Kidney glomerular epithelial cell (primary cell): ENCODE results near the gene IGF2BP3.
A peak's percentile ranks its signal among the peaks of the same experiment; 100 is the strongest.
"Not testable (repeated sequence)": the region's sequence is repeated elsewhere in the genome, so short reads cannot be mapped to it uniquely, and the experiment has no call there.

Experiments
- DNase-seq: peaks from one replicate; lab custom pipeline; 2025; lab: John Stamatoyannopoulos, UW

Gene IGF2BP3

DNA sequence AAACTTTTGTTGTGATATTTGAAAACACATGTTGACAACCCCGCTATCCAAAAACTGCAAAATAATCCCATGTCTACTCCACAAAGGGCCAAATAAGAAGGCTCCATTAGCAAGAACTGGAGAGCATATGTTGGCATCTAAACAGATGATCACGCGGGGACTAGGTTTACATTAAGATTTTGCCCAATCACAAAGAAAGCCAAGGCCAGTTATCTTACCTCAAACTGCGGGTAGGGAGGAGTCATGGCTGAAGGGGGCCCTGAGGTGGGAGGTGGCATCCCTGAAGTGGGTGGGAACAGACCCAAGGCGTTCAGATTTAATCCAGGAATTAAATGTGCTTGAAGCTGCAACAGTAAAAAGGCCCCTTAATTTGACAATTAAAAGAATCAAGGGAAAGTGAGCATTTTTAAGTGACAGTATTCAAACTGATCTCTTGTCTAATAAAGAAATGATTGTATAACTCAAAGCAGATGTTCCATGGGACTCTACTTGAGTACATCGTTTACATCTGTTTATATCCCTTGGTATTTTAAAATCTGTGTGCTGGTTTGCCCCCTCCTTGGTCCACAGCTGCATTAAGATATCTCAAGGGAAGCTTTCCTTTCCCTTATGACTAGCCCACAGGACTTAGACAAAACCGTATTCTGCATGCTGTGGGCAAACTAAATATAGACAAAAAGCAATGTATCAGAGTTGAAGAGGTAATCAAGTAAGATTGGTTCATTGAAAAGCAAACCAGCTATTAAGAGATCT, 128.3 kb downstream of the IGF2BP3 start:
- no peak for DNase-seq

GRCh38 chr7:23338863-23339262, 131.4 kb downstream of the IGF2BP3 start:
- no peak for DNase-seq

- no peak for DNase-seq
These were observed 131.9 kb downstream of the IGF2BP3 start for GRCh38 chr7:23338439-23338838.

GRCh38 chr7:23337374-23337773, 132.9 kb downstream of the IGF2BP3 start:
- no peak for DNase-seq

DNA sequence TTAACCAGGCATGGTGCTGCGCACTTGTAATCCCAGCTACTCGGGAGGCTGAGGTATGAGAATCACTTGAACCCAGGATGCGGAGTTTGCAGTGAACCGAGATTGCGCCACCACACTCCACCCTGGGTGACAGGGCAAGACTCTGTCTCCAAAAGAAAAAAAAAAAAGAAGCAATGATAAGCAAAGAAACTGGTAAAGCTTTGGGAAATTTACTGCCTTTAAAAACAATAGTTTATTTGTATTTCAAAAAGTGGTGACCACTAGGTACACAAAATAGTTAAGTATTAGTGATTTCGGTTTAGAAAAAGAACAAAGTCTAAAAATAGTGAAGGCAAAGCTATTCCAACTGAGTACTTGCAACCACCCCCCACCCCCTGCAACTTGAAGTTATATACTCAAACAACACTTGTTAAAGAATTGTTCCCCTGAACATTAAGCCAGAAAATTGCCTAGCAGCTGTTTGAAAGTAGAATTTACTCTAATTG, 133.4 kb downstream of the IGF2BP3 start:
- no peak for DNase-seq

- DNase-seq = no peak
These were observed 134.2 kb downstream of the IGF2BP3 start for GRCh38 chr7:23336086-23336485.

DNA sequence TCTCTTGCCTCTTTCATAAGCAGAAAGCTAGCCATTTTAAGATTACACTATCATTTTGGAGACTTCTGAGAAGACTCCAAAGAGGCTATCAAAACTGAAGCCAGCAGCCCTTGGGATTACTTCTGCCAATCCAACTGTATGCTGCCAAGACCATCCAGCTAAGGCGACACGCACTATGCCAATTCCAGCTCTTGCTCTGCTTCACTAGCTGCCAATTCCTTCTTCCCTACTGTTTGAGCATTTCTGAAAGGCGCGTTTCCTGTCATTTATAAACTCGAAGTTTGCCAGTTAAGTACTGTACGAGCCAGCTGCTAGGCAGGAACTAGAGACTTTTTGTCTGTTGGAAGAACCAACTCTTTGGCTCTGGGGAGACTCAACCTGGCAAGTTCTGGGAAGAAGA, 134.7 kb downstream of the IGF2BP3 start:
- DNase-seq = no peak

DNA sequence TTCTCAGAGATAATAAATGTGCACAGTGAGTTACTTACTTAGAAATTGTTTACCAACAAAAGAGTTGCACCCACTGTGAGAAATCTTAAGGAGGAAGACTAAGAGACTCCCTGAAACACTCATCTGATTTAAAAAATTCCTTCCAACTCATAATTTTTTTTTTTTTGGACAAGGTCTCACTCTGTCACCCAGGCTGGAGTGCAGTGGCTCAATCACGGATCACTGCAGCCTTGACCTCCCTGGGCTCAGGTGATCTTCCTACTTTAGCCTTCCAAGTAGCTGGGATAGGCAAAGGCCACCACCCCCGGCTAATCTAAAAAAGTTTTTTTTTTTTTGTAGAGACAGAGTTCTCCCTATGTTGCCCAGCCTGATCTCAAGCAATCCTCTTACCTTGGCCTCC, 135.2 kb downstream of the IGF2BP3 start:
- no peak for DNase-seq

GRCh38 chr7:23334482-23335056, 135.7 kb downstream of the IGF2BP3 start:
- DNase-seq = peak; percentile 97

- DNase-seq = peak; percentile 86
These were observed 136.5 kb downstream of the IGF2BP3 start for GRCh38 chr7:23333671-23334246.

DNA sequence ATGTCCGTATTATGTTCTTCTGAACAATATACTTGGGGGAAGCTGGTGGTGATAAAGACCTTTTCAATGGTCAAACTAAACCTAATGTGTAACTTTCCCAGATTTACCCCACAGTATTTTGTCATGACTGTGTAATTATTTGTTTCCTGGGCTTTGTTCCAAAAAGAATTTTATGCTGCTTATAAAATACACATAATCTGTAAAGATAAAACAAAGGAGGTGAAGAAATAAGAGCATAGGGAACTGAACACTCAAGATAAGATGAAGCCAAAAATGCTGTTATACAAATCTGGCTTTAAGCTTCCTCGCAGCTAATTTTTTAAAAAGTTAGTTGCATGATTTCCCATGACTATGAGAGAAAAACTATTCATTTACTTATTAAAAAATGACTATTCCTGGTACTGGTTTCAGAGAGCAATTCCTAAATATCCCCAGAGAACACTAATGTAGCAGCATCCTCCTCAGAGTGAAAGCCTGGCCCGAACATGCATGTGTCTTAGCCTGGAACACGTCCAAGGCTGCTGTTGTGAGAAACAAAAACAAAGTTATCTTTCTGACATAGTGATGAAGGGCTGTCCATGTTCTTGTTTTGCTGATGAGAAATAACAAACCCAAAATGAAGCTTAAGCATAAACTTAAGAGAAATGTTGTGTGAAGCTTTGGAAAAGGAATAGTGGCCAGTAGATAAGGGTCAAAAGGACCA, 137.2 kb downstream of the IGF2BP3 start:
- no peak for DNase-seq

- no peak for DNase-seq
These were observed 138.1 kb downstream of the IGF2BP3 start for GRCh38 chr7:23332193-23332592.

GRCh38 chr7:23331132-23331531, 139.2 kb downstream of the IGF2BP3 start:
- DNase-seq = no peak

- peak; percentile 12 for DNase-seq
These were observed 154.9 kb downstream of the IGF2BP3 start for GRCh38 chr7:23315366-23315765.

DNA sequence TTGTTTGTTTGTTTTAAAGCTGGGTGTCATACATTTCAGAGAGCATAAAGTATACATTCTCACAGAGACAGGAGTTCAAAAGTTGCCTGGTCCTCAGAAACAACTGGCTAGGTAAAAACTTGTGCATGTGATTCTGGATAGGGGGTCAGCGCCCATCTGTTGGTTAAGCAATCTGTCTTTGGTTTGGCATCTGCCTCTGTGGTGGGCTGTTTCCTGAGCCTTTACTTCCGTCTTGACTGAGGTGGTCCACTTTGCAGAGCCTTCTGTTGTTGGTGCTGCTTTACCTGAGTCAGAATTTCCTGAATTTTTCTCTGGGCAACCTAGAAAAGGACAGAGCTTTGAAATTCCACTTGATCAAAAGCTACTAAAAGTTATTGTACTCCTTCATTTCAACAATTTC, 158.2 kb downstream of the IGF2BP3 start:
- DNase-seq = not testable (repeated sequence)

DNA sequence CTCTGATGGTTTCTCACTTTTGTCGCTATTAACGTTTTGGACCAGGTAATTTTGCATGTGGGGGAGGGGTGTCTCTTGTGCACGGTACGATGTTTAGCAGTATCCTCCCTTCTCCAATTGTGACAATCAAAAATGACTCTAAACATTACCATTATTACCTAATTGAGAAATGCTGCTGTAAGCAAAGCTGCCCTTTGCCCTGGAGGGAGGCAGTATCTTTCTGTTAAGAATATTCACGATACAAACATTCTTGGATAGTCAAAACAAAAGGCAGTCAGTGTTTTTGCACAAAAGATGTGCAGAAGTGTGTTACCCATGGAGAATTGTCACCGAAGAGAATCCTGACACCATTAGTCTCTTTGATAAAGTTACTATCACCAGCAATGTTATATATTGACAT, 161.5 kb downstream of the IGF2BP3 start:
- no peak for DNase-seq

- DNase-seq = no peak
These were observed 163.3 kb downstream of the IGF2BP3 start for GRCh38 chr7:23306936-23307521.

- no peak for DNase-seq
These were observed 170.5 kb downstream of the IGF2BP3 start for GRCh38 chr7:23299770-23300300.

- DNase-seq = peak; percentile 95
These were observed 171.2 kb downstream of the IGF2BP3 start, which contains the start of gene MALSU1 for GRCh38 chr7:23298885-23299769. TSS of gene MALSU1 (plus strand) at chr7:23299339. CDS start at chr7:23299353, 14 bp downstream.

- DNase-seq = peak; percentile 56
These were observed 172.0 kb downstream of the IGF2BP3 start for GRCh38 chr7:23298141-23298881.
